Trophoblast cell (in vitro differentiated cells and primary cell): Measurements from ENCODE around the gene NT5DC3.
A peak's percentile ranks its signal among the peaks of the same experiment; 100 is the strongest.

Source experiments
- DNase-seq, 2 donors: peaks; one replicate each; pipeline ENCODE4 v3.0.0-alpha.2; 2016
- H2AFZ ChIP-seq: 2 replicates; pipeline ENCODE4 v1.6.1; 2013; ENCODE audit warnings: low read length, moderate library complexity, mild to moderate bottlenecking; ENCODE audit not compliant: insufficient read depth, poor library complexity
- H2AK5ac ChIP-seq: 2 replicates; pipeline ENCODE4 v1.6.1; 2013; ENCODE audit warnings: mild to moderate bottlenecking, low read length
- H2BK120ac ChIP-seq: 2 replicates; pipeline ENCODE4 v1.6.1; 2013; ENCODE audit warnings: low read length, mild to moderate bottlenecking, moderate library complexity; ENCODE audit not compliant: insufficient read depth, poor library complexity
- H2BK12ac ChIP-seq: 2 replicates; pipeline ENCODE4 v1.6.1; 2013; ENCODE audit warnings: mild to moderate bottlenecking, low read length, moderate library complexity
- H2BK5ac ChIP-seq: 2 replicates; pipeline ENCODE4 v1.6.1; 2013; ENCODE audit warnings: low read length, low read depth, moderate library complexity, mild to moderate bottlenecking; ENCODE audit not compliant: poor library complexity
- H3K14ac ChIP-seq: 2 replicates; pipeline ENCODE4 v1.6.1; 2013; ENCODE audit warnings: mild to moderate bottlenecking, low read length
- H3K18ac ChIP-seq: 2 replicates; pipeline ENCODE4 v1.6.1; 2013; ENCODE audit warnings: mild to moderate bottlenecking, low read length
- H3K23ac ChIP-seq: 2 replicates; pipeline ENCODE4 v1.6.1; 2013; ENCODE audit warnings: low read length
- H3K27ac ChIP-seq: 2 replicates; pipeline ENCODE4 v1.5.1; 2013; ENCODE audit warnings: low read depth, mild to moderate bottlenecking, inconsistent platforms, low read length, moderate library complexity
- H3K27me3 ChIP-seq: 2 replicates; pipeline ENCODE4 v1.6.1; 2013; ENCODE audit warnings: inconsistent platforms, mild to moderate bottlenecking, low read length, moderate library complexity; ENCODE audit not compliant: insufficient read depth
- H3K36me3 ChIP-seq, 2 experiments: 1 replicate in 1 of 2; 2 replicates in 1 of 2; pipeline ENCODE4 v1.6.1; 2013; ENCODE audit warnings: low read length in 2 of 2, mild to moderate bottlenecking in 2 of 2, moderate library complexity in 1 of 2; ENCODE audit not compliant: insufficient read depth in 2 of 2, control insufficient read depth in 1 of 2
- H3K4ac ChIP-seq: 2 replicates; pipeline ENCODE4 v1.6.1; 2013; ENCODE audit warnings: low read depth, mild to moderate bottlenecking, low read length, moderate library complexity
- H3K4me1 ChIP-seq, 2 experiments: 1 replicate in 1 of 2; 2 replicates in 1 of 2; pipeline ENCODE4 v1.6.1; 2013; ENCODE audit warnings: low read length in 2 of 2, mild to moderate bottlenecking in 2 of 2, moderate library complexity in 1 of 2; ENCODE audit not compliant: insufficient read depth in 2 of 2, control insufficient read depth in 1 of 2
- H3K4me2 ChIP-seq: 2 replicates; pipeline ENCODE4 v1.6.1; 2013; ENCODE audit warnings: inconsistent platforms, mild to moderate bottlenecking, low read length, moderate library complexity
- H3K4me3 ChIP-seq: 2 replicates; pipeline ENCODE4 v1.5.1; 2013; ENCODE audit warnings: mild to moderate bottlenecking, low read depth, low read length, inconsistent platforms
- H3K79me1 ChIP-seq: one replicate; pipeline ENCODE4 v1.6.1; 2013; ENCODE audit warnings: low read length
- H3K79me2 ChIP-seq: 2 replicates; pipeline ENCODE4 v1.6.1; 2013; ENCODE audit warnings: low read length, mild to moderate bottlenecking; ENCODE audit not compliant: control insufficient read depth, insufficient read depth, poor library complexity
- H3K9ac ChIP-seq: 2 replicates; pipeline ENCODE4 v1.6.1; 2013; ENCODE audit warnings: mild to moderate bottlenecking, low read length
- H3K9me3 ChIP-seq: 2 replicates; pipeline ENCODE4 v1.6.1; 2013; ENCODE audit warnings: low read depth, mild to moderate bottlenecking, control low read depth, inconsistent platforms, low read length; ENCODE audit not compliant: insufficient read depth
- H4K12ac ChIP-seq: 2 replicates; pipeline ENCODE4 v1.6.1; 2013; ENCODE audit warnings: low read depth, mild to moderate bottlenecking, low read length, moderate library complexity
- H4K8ac ChIP-seq: 2 replicates; pipeline ENCODE4 v1.6.1; 2013; ENCODE audit warnings: low read depth, mild to moderate bottlenecking, low read length, moderate library complexity
- H4K91ac ChIP-seq: one replicate; pipeline ENCODE4 v1.6.1; 2013; ENCODE audit warnings: low read depth, mild to moderate bottlenecking, low read length, moderate library complexity
- WGBS: extraction: QIAGEN DNeasy Blood & Tissue Kit; methylation state at CpG from one replicate; pipeline ENCODE4 v1.1.7; 2013; ENCODE audit warnings: missing lambda C conversion rate; ENCODE audit not compliant: insufficient read length, insufficient coverage; ENCODE audit errors: extremely low coverage; 5-methylcytosine and 5-hydroxymethylcytosine counted together

The NT5DC3 gene

GRCh38 chr12:103725398-103725797 lies 115.6 kb downstream of the NT5DC3 start:
- Histone ChIP-seq H3K9me3 (no peaks in the 10 kb centered on the region), H4K91ac (no peak overlapping the region), H3K36me3 (no peaks in the 10 kb centered on the region), H3K9ac (no peak overlapping the region), H2AFZ (no peak overlapping the region), H2BK120ac (no peak overlapping the region), H2AK5ac (no peak overlapping the region), H3K14ac (no peak overlapping the region), H4K8ac (no peak overlapping the region), H2BK12ac (no peak overlapping the region), H3K27ac (no peak overlapping the region), H2BK5ac (no peak overlapping the region), H3K23ac (no peak overlapping the region), H3K4me1 (no peaks in the 10 kb centered on the region), H3K4ac (no peak overlapping the region), H3K4me3 (peak overlapping the region; percentile 59), H3K4me2 (no peak overlapping the region), H4K12ac (no peak overlapping the region), H3K79me2 (no peaks in the 10 kb centered on the region), H3K27me3 (no peaks in the 10 kb centered on the region), H3K18ac (no peak overlapping the region), H3K79me1 (no peaks in the 10 kb centered on the region)
- no peak for DNase-seq
- WGBS, result no CpG with 5 or more reads among the region's 8 CpGs
